CD4-positive, alpha-beta T cell treated with Interferon alpha-2 for 1 hour (primary cell): Measurements from ENCODE around the gene MAGOHB.
"Not testable (repeated sequence)": the region's sequence is repeated elsewhere in the genome, so short reads cannot be mapped to it uniquely, and the experiment has no call there.

Experiments
- DNase-seq, 2 donors: peaks; one replicate each; pipeline ENCODE4 v3.0.0-alpha.2; 2020 to 2022

The MAGOHB gene

GRCh38 chr12:10613349-10614055 lies at the start of gene MAGOHB:
Gene MAGOHB (minus strand): TSS chr12:10613609. CDS start chr12:10613532, 77 bp downstream.
- DNase-seq, result peak; percentile 96 to 98

GRCh38 chr12:10661338-10661737 lies 47.9 kb upstream of the MAGOHB start:
- DNase-seq, result no peak

- no peak for DNase-seq
Observed at GRCh38 chr12:10654003-10654402, 40.6 kb upstream of the MAGOHB start.

GRCh38 chr12:10652192-10652591 lies 38.8 kb upstream of the MAGOHB start:
- no peak for DNase-seq

- DNase-seq, result not testable (repeated sequence)
Observed at GRCh38 chr12:10646576-10646975, 33.2 kb upstream of the MAGOHB start.

GRCh38 chr12:10645910-10646309 lies 32.5 kb upstream of the MAGOHB start:
- no peak for DNase-seq

- DNase-seq, result no peak
Observed at GRCh38 chr12:10641735-10642500, 28.5 kb upstream of the MAGOHB start.

- DNase-seq, result no peak
Observed at GRCh38 chr12:10638728-10639127, 25.3 kb upstream of the MAGOHB start.

- no peak for DNase-seq
Observed at GRCh38 chr12:10636611-10637010, 23.2 kb upstream of the MAGOHB start.

GRCh38 chr12:10636124-10636523 lies 22.7 kb upstream of the MAGOHB start:
- no peak for DNase-seq

- DNase-seq, result no peak
Observed at GRCh38 chr12:10635306-10635705, 21.9 kb upstream of the MAGOHB start.

GRCh38 chr12:10634427-10634826 lies 21.0 kb upstream of the MAGOHB start:
- DNase-seq, result no peak

GRCh38 chr12:10633541-10633940 lies 20.1 kb upstream of the MAGOHB start:
- no peak for DNase-seq

- no peak for DNase-seq
Observed at GRCh38 chr12:10632226-10632625, 18.8 kb upstream of the MAGOHB start.

- no peak for DNase-seq
Observed at GRCh38 chr12:10624605-10625004, 11.2 kb upstream of the MAGOHB start.

GRCh38 chr12:10623131-10623530 lies 9.7 kb upstream of the MAGOHB start:
- DNase-seq, result no peak

- no peak for DNase-seq
Observed at GRCh38 chr12:10621278-10621677, 7.9 kb upstream of the MAGOHB start.

- DNase-seq, result no peak
Observed at GRCh38 chr12:10620078-10620779, 6.8 kb upstream of the MAGOHB start.

GRCh38 chr12:10618338-10618987 lies 5.1 kb upstream of the MAGOHB start:
- DNase-seq, result no peak

- DNase-seq, result no peak
Observed at GRCh38 chr12:10617863-10618262, 4.5 kb upstream of the MAGOHB start.

- DNase-seq, result peak in 1 of 2 donors; percentile 20
Observed at GRCh38 chr12:10615532-10615931, 2.1 kb upstream of the MAGOHB start.

GRCh38 chr12:10614056-10614370 lies 604 bp upstream of the MAGOHB start:
- no peak for DNase-seq

GRCh38 chr12:10612984-10613348 lies 443 bp downstream of the MAGOHB start:
- no peak for DNase-seq
